D721Med (cell line): ENCODE measurements around the gene TYMP.

Experiments
- DNase-seq: peaks from one replicate; pipeline ENCODE4 v3.0.0; 2011; ENCODE audit warnings: low spot score; ENCODE audit not compliant: insufficient read length
- FAIRE-seq: peaks from 2 replicates; lab custom pipeline; 2011; peaks lifted over from hg19 to GRCh38; lab: Jason Lieb, UNC
- TF ChIP-seq, protein P1 (sequence below): IDR thresholded peaks from 2 replicates; pipeline ENCODE4 v1.5.1; 2012; ENCODE audit warnings: mild to moderate bottlenecking, control low read depth; ENCODE audit not compliant: insufficient read depth; ENCODE audit errors: missing control alignments

Gene TYMP

DNA sequence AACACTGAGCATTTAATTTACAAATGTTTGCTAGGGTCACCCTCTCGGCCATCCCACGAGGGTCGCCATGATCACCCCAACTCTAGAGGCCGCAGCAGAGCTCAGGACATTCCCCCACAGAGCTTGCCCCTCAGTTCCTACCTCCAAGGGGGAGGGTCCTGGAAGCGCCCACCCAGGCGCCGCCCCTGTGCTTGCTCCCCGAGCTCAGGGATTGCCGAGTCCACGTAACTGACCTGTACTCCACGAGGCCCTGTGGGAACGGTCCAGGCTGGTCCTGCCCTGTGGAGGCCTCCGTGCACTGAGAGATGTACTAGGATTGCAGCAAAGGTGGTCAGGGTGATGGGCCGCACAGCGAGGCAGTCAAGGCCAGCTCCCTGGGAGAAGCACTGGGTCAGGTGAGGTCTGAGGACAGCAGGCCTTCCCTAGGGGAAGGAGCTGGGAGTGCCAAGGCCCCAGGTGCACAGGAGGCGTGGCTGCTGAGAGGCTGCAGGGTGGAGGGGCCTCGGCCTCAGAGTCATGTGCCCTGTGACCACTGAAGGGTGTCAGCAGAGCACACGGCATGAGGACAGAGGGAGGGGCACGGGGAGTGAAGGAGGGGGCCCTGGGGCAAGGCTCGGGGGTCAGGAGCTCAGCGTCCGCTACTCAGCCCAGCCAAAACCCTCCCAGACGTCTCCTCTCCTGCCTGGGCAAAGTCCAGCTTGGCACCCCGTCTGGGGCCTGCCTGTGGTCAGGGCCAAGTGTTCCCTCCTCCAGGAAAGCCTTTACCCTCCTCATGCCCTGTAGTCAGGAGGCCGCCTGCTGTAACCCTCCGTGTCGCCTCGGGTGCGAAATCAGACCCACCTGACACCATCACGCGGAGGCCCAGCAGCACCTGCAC lies 45.6 kb downstream of the TYMP start:
- TF ChIP-seq, protein P1, sequence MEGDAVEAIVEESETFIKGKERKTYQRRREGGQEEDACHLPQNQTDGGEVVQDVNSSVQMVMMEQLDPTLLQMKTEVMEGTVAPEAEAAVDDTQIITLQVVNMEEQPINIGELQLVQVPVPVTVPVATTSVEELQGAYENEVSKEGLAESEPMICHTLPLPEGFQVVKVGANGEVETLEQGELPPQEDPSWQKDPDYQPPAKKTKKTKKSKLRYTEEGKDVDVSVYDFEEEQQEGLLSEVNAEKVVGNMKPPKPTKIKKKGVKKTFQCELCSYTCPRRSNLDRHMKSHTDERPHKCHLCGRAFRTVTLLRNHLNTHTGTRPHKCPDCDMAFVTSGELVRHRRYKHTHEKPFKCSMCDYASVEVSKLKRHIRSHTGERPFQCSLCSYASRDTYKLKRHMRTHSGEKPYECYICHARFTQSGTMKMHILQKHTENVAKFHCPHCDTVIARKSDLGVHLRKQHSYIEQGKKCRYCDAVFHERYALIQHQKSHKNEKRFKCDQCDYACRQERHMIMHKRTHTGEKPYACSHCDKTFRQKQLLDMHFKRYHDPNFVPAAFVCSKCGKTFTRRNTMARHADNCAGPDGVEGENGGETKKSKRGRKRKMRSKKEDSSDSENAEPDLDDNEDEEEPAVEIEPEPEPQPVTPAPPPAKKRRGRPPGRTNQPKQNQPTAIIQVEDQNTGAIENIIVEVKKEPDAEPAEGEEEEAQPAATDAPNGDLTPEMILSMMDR = no peak
- FAIRE-seq (no peak), DNase-seq (no peak)

DNA sequence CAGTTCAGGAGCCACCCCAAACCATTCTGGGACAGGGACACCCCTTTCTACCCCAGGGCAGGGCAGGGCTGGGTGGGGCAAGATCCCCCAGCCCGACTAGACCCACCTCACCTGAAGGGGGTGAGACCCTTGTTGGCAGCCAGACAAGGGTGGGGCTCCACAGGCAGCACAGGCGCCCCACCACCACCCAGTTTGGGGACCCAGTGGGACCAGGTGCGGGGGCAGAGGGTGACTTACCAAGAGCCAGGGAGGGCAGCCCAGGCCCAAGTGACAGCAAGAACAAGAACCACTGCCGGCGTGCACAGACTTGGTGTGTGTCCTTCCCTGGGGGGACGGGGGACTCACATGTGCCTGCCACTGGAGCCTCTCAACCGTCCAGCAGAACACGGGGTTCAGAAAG lies 46.3 kb downstream of the TYMP start:
- DNase-seq (no peak), FAIRE-seq (no peak)
- TF ChIP-seq, protein P1 = no peak

DNA sequence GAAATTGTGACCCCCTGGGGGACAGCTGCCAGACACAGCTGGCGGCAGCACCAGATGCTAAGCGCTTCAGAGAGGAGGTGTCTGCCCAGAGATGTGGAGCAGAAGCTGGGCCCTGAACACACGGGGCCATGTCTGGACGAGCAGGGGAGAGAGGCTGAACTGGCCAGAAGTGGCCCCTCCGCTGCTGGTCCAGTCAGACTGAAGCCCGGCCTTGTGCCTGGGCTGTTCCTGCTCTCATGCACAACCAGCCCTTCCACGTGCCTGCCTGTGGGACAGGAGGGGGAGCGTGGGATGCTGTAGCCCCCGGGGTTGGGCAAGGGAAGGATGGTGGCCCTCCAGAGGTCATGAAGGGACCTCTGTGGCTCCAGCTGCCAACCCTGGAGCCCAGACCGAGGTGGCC lies 46.7 kb downstream of the TYMP start:
- no peak for FAIRE-seq
- no peak for DNase-seq
- TF ChIP-seq, protein P1 = no peak

DNA sequence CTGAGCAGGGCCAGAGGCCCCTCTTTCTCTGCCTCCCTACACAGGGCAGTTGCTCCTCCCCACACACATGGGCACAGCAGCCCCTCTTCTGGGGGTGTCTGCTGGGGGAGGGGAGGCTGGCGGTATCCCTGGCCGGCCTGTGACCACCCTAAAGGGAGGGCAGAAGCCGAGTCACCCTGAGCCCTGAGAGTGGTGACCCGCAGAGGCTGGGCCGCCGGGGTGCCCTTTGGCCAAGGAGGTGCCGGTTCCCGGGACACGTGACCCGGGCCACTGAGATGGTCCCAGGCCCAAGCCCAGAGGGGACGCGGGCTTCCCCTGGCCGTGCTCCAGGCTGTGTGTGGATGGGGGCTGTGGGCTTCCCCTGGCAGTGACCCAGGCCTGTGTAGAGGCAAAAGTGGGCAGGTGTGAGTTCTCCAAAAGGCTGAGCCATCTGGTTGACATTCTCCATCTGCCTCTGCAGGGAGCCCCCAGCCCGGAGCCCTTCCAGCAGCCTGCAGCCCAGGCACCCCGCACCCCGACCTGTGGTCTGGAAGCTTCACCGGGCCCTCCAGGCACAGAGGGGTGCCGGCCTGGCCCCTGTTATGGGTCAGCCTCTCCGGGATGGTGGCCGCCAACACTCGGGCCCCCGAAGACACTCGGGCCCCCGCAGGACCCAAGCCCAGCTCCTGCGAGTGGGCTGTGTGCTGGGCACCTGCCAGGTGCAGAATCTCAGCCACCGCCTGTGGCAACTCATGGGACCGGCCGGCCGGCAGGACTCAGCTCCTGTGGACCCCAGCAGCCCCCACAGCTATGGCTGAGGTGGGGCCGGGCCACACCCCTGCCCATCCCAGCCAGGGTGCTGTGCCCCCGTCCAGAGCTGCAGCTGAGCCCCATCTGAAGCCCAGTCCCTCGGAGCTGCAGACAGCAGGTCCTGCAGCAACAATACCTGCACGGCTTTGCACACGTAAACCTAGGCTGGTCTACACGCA lies 47.4 kb downstream of the TYMP start:
- no peak for FAIRE-seq

DNA sequence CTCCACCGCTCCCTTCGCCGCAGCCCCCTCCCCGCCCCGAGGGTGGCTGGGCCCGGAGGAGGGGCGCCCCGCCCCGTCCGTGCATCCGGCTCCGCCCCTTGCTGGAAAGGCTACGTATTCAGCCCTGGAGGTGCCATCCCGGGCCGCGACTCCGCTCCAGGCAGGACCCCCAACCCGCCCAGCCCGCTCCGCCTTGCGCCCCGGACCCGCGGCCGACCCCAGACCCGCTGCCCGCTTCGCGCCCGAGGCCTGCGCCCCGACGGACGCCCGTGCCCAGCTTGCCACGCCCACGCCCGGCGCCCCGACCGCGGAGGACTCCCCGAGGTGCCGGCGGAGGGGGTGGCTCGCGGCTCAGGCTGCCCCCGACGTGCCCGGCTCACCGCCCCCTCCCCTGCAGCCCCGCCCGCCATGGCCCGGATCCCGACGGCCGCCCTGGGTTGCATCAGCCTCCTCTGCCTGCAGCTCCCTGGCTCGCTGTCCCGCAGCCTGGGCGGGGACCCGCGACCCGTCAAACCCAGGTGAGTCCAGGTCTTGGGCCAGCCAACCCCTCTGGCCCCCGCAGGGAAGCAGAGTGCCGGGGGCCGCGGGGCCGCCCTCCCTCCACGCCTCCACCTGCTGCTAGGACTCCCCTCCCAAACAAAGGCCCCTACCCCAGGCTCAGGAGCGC lies 48.2 kb downstream of the TYMP start, which contains the start of gene ADM2:
ADM2 (plus strand) TSS at position 104 of the 667 bp plus-strand sequence; CDS start at position 409, 305 bp downstream.
- FAIRE-seq = no peak
- peak; percentile 78 for DNase-seq
- TF ChIP-seq, protein P1 = no peak

More for the DNA sequence above, 47.4 kb downstream of the TYMP start:
- DNase-seq = no peak
- TF ChIP-seq, protein P1 = no peak

DNA sequence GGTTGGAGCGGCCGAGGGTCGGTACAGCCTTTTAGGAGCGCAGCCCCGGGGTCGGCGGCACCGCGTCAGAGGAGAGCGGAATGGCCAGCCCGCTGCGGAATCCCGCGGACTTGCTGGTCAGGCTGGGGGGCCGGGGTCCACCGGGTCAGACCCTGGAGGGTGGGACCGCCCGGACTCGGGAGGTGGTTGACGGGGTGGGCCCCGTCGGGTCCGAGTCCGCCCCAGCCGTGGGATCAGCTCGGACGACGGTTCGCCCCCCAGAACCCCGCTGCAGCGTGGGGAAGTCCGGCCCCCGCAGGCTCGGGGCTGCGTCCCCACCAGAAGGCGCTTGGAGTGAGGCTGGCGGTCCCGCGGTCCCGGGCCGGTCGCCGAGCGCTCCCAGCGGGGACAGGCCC lies 48.8 kb downstream of the TYMP start:
- no peak for FAIRE-seq
- TF ChIP-seq, protein P1 = no peak

More for the DNA sequence above, 48.8 kb downstream of the TYMP start:
- DNase-seq = no peak
